ENCODE results near the gene LAMC2. TPM values are rescaled to one million over a fixed set of nuclear protein-coding genes. Genes with fewer than 3 reads are reported as not detected.
A peak's percentile ranks its signal among the peaks of the same experiment; 100 is the strongest.

The LAMC2 gene
- total RNA-seq, 1 experiment from 2014 or later = 1.6 TPM

GRCh38 chr1:183287191-183287675, 101.2 kb downstream of the LAMC2 start:
- no peak for DNase-seq (ENCODE audit: low read depth)

GRCh38 chr1:183288583-183288982, 102.5 kb downstream of the LAMC2 start:
- no peak for DNase-seq (ENCODE audit: low read depth)

GRCh38 chr1:183289051-183289496, 103.0 kb downstream of the LAMC2 start:
- DNase-seq (ENCODE audit: low read depth) = no peak

GRCh38 chr1:183290628-183291027, 104.6 kb downstream of the LAMC2 start:
- no peak for DNase-seq (ENCODE audit: low read depth)

GRCh38 chr1:183291216-183291762, 105.2 kb downstream of the LAMC2 start:
- DNase-seq (ENCODE audit: low read depth) = no peak

GRCh38 chr1:183291802-183292514, 105.9 kb downstream of the LAMC2 start:
- DNase-seq (ENCODE audit: low read depth) = peak; percentile 66

- no peak for DNase-seq (ENCODE audit: low read depth)
Measured at GRCh38 chr1:183293241-183293640, 107.2 kb downstream of the LAMC2 start.

- no peak for DNase-seq (ENCODE audit: low read depth)
Measured at GRCh38 chr1:183293876-183294275, 107.8 kb downstream of the LAMC2 start.

Other genes starting within 250 kb of the LAMC2 start
- not detected in 2 replicates for gene SHCBP1L, start 233.1 kb upstream of the LAMC2 start, total RNA-seq (2014; rRNA removed; shearing (Covaris generic))
- 106 and 117 TPM in 2 replicates for gene LAMC1, start 162.8 kb upstream of the LAMC2 start, total RNA-seq (2014; rRNA removed; shearing (Covaris generic))
- gene NMNAT2, start 232.1 kb downstream of the LAMC2 start, total RNA-seq (2014; rRNA removed; shearing (Covaris generic)) = 3.0 and 3.6 TPM in 2 replicates

All from Daoy (cell line).